ENCODE data around the gene B4GALT6. TPM values are rescaled to one million over a fixed set of nuclear protein-coding genes. Genes with fewer than 3 reads are reported as not detected.
A peak's percentile ranks its signal among the peaks of the same experiment; 100 is the strongest.

The B4GALT6 gene
- total RNA-seq, 1 donor from 2014 or later, result 16.3 TPM

DNA sequence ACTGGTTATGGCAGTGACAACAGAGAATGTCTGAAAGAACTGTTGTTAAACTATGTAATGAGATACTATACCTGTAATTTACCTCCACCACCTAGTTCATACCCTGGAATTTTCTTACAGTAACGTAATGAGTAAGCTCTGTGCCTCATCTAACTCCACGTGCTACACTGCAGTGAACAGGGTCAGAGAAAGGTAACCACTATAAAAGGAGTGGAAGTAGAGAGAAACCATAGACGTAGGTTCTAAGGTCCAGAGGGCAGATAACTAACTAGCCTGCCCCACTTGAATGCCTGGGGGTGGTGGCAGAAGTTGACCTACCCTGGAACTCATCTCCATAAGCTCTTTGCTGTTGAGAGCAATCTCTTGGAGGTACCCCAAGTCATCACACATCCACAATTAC, 32.0 kb upstream of the B4GALT6 start:
- TF ChIP-seq, protein P1, sequence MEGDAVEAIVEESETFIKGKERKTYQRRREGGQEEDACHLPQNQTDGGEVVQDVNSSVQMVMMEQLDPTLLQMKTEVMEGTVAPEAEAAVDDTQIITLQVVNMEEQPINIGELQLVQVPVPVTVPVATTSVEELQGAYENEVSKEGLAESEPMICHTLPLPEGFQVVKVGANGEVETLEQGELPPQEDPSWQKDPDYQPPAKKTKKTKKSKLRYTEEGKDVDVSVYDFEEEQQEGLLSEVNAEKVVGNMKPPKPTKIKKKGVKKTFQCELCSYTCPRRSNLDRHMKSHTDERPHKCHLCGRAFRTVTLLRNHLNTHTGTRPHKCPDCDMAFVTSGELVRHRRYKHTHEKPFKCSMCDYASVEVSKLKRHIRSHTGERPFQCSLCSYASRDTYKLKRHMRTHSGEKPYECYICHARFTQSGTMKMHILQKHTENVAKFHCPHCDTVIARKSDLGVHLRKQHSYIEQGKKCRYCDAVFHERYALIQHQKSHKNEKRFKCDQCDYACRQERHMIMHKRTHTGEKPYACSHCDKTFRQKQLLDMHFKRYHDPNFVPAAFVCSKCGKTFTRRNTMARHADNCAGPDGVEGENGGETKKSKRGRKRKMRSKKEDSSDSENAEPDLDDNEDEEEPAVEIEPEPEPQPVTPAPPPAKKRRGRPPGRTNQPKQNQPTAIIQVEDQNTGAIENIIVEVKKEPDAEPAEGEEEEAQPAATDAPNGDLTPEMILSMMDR (IDR thresholded peaks at IDR 0.05), result no peak
- TF ChIP-seq EZH2phosphoT487 (IDR thresholded peaks at IDR 0.05), result no peak
- H3F3A ChIP-seq (ENCODE audit: low read depth), result no peaks in the 10 kb centered on the region
- no peak overlapping the region for H3K4me2 ChIP-seq
- H3K27ac Mint-ChIP-seq, result no peak overlapping the region
- no peaks in the 10 kb centered on the region for H3K36me3 ChIP-seq
- no peak overlapping the region for H2AFZ ChIP-seq (replicated peaks)
- no peak overlapping the region for H3K9ac ChIP-seq
- peaks cover 8% of the 10 kb centered on the region for H3K9me3 Mint-ChIP-seq
- H3K4me1 Mint-ChIP-seq, result no peaks in the 10 kb centered on the region
- no peak overlapping the region for H3K27ac ChIP-seq
- H3K4me1 ChIP-seq, result no peaks in the 10 kb centered on the region
- DNase-seq (ENCODE audit: low spot score), result no peak
- no peak overlapping the region for H3K4me3 Mint-ChIP-seq
- no peaks in the 10 kb centered on the region for H3K79me2 ChIP-seq (ENCODE audit: low read depth)
- no peak overlapping the region for H3K4me3 ChIP-seq
- H3K36me3 Mint-ChIP-seq, result no peaks in the 10 kb centered on the region
- H3K27me3 ChIP-seq, result no peaks in the 10 kb centered on the region
- no peaks in the 10 kb centered on the region for H4K20me1 ChIP-seq (ENCODE audit: low read depth)
- H3K27me3 Mint-ChIP-seq (ENCODE audit: insufficient read depth, low read depth), result peaks cover 2% of the 10 kb centered on the region
- H3K9me3 ChIP-seq (ENCODE audit: low read depth), result no peaks in the 10 kb centered on the region

DNA sequence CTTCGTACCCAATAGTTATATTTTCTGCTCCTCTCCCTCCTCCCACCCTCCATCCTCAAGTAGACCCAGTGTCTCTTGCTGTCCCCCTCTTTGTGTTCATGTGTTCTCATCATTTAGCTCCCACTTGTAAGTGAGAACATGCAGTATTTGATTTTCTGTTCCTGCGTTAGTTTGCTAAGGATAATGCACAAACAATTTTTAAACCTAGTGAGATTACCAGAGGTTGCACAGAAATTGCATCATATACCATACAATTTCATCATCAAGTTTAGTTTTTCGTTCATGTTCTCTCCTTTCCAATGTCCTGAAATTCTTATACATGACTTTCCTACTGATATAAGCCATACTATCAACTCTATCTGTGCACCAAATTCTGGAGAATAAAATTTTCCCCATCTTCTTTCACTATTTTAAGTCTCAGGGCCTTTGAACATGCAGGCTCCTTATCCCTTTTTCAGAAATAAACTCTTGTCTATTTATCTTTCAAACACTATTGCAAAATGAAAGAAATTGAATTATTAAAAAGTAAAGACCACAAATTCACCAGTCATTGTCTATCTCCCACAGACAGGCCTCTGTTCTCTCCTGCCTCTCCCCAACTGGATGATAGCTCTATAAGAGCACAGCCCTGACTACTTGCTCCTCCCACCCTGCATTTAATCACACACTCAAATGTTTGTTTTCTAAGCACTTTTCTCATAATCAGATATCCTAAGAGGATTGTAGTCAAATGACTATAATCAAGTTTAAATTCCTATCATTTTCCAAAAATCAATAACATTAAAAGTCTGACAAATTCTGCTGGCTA, 27.2 kb upstream of the B4GALT6 start:
- Histone ChIP-seq H3K27me3 (no peaks in the 10 kb centered on the region), H4K20me1 (ENCODE audit: low read depth) (no peaks in the 10 kb centered on the region), H3F3A (ENCODE audit: low read depth) (no peaks in the 10 kb centered on the region), H2AFZ (replicated peaks) (no peak overlapping the region), H3K36me3 (no peaks in the 10 kb centered on the region), H3K9ac (no peak overlapping the region), H3K79me2 (ENCODE audit: low read depth) (no peaks in the 10 kb centered on the region), H3K4me2 (no peak overlapping the region), H3K4me1 (no peaks in the 10 kb centered on the region), H3K9me3 (ENCODE audit: low read depth) (no peaks in the 10 kb centered on the region), H3K4me3 (no peak overlapping the region), H3K27ac (no peak overlapping the region)
- Mint-ChIP-seq H3K4me1 (no peaks in the 10 kb centered on the region), H3K9me3 (no peaks in the 10 kb centered on the region), H3K27me3 (ENCODE audit: insufficient read depth, low read depth) (peaks cover 2% of the 10 kb centered on the region), H3K36me3 (no peaks in the 10 kb centered on the region), H3K4me3 (no peak overlapping the region), H3K27ac (no peak overlapping the region)
- DNase-seq (ENCODE audit: low spot score), result no peak
- TF ChIP-seq EZH2phosphoT487 (IDR thresholded peaks at IDR 0.05) (no peak), EZH2 (IDR thresholded peaks at IDR 0.05) (no peak)
- TF ChIP-seq, protein P1 (IDR thresholded peaks at IDR 0.05), result no peak

DNA sequence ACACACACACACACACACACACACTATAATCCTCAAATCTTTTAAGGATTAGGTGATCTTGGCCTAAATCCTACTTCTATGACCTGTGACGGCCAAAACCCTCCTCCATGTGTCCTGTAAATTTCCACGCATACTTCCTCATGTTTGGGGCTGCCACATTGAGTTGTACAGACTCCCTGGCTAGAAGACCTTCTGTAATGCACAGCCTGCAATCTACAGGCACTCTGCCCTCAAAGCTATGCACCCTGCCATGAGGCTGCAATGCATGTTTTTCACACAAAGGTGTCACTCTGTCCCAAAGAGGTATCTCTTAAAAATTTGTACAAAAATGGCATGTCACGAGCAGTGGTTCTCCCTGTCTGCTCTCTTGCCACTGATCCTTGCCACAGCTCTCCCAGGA, 26.4 kb upstream of the B4GALT6 start:
- no peak for DNase-seq (ENCODE audit: low spot score)
- Mint-ChIP-seq H3K27ac (no peak overlapping the region), H3K4me3 (no peak overlapping the region), H3K27me3 (ENCODE audit: insufficient read depth, low read depth) (peaks cover 2% of the 10 kb centered on the region), H3K36me3 (no peaks in the 10 kb centered on the region), H3K9me3 (no peaks in the 10 kb centered on the region), H3K4me1 (no peaks in the 10 kb centered on the region)
- no peak overlapping the region for H3K9ac ChIP-seq
- H3K9me3 ChIP-seq (ENCODE audit: low read depth), result no peaks in the 10 kb centered on the region
- no peak overlapping the region for H2AFZ ChIP-seq (replicated peaks)
- no peak for TF ChIP-seq EZH2phosphoT487 (IDR thresholded peaks at IDR 0.05)
- TF ChIP-seq, protein P1 (IDR thresholded peaks at IDR 0.05), result peak; percentile 10
- H3K4me2 ChIP-seq, result no peak overlapping the region
- no peaks in the 10 kb centered on the region for H3F3A ChIP-seq (ENCODE audit: low read depth)
- H3K36me3 ChIP-seq, result no peaks in the 10 kb centered on the region
- no peaks in the 10 kb centered on the region for H4K20me1 ChIP-seq (ENCODE audit: low read depth)
- H3K27me3 ChIP-seq, result no peaks in the 10 kb centered on the region
- H3K79me2 ChIP-seq (ENCODE audit: low read depth), result no peaks in the 10 kb centered on the region
- no peak overlapping the region for H3K4me3 ChIP-seq
- no peaks in the 10 kb centered on the region for H3K4me1 ChIP-seq
- no peak overlapping the region for H3K27ac ChIP-seq
